Measurements from ENCODE around the gene CWC25. TPM values are rescaled to one million over a fixed set of nuclear protein-coding genes. Genes with fewer than 3 reads are reported as not detected.

Gene CWC25
- total and polyA plus RNA-seq, 7 experiments from 2014 or later: 5.0 to 69.5 (median 48.8) TPM

- H3K9me3 Mint-ChIP-seq: no peaks in the 10 kb centered on the region
- ChIA-PET CTCF (interaction anchor here (0.6 to 1.3 kb wide), 2 partner anchors 72 to 195 kb away, joined by 3 read pairs; no protein-coding TSS in a partner anchor), POLR2A (interaction anchor here (0.8 to 1.4 kb wide), 3 partner anchors 48 to 300 kb away, joined by 3 to 5 read pairs (median 4); partner anchors contain the start of gene PSMB3)
- no peaks in the 10 kb centered on the region for H3K27me3 ChIP-seq (ENCODE audit: control insufficient read depth in 2 of 2, insufficient read depth in 2 of 2, low read length in 2 of 2)
- intact Hi-C loops (cut with micrococcal nuclease): loop anchor here in 1 of 2 donors (1.0 kb wide), 3 partner anchors 25 to 353 kb away; partner anchors contain the start of genes CWC25 and RPL23
- H3K9me3 ChIP-seq (ENCODE audit: control insufficient read depth in 2 of 3, low read length in 3 of 3): no peaks in the 10 kb centered on the region
- H3K4me3 ChIP-seq (ENCODE audit: low read length): peak overlapping the region; percentile 93
- H3K4me1 Mint-ChIP-seq: peaks cover 31 to 43% (median 41%) of the 10 kb centered on the region in 7 donors
- DNase-seq (no peak), ATAC-seq (no peak)
- peaks cover 0 to 40% (median 7%) of the 10 kb centered on the region in 3 experiments for H3K36me3 ChIP-seq (ENCODE audit: control insufficient read depth in 2 of 3, insufficient read depth in 3 of 3, low read length in 3 of 3)
- peak overlapping the region; percentile 81 for H3K27ac ChIP-seq (ENCODE audit: low read depth, low read length)
- peaks cover 15 to 21% of the 10 kb centered on the region in 2 donors for H3K4me1 ChIP-seq (ENCODE audit: control insufficient read depth in 2 of 2, insufficient read depth in 2 of 2, low read length in 2 of 2)
- H3K27me3 Mint-ChIP-seq: no peaks in the 10 kb centered on the region
- H3K27ac Mint-ChIP-seq: peak overlapping the region; percentile 59 to 95 (median 88)
- H3K4me3 Mint-ChIP-seq: peak overlapping the region; percentile 82 to 100 (median 92)
- H3K36me3 Mint-ChIP-seq: peaks cover 7 to 29% (median 19%) of the 10 kb centered on the region in 5 donors
Measured at GRCh38 chr17:38800237-38800760, 24.8 kb downstream of the CWC25 start.

GRCh38 chr17:38799501-38800236 is 25.5 kb downstream of the CWC25 start, which contains the start of gene PIP4K2B:
TSS of gene PIP4K2B (minus strand) at chr17:38799556. CDS start at chr17:38799424, 132 bp downstream.
- ChIA-PET CTCF (interaction anchor here (0.6 kb wide), 1 partner anchor 195 kb away, joined by 3 read pairs; no protein-coding TSS in a partner anchor), POLR2A (interaction anchor here (0.6 to 1.4 kb wide), 5 partner anchors 47 to 400 kb away, joined by 3 to 4 read pairs (median 3); partner anchors contain the start of genes PSMB3 and RPL19)
- Histone ChIP-seq H3K4me1 (ENCODE audit: control insufficient read depth in 2 of 2, insufficient read depth in 2 of 2, low read length in 2 of 2) (peaks cover 15 to 21% of the 10 kb centered on the region in 2 donors), H3K36me3 (ENCODE audit: control insufficient read depth in 2 of 3, insufficient read depth in 3 of 3, low read length in 3 of 3) (peaks cover 0 to 39% (median 7%) of the 10 kb centered on the region in 3 experiments), H3K9me3 (ENCODE audit: control insufficient read depth in 2 of 3, low read length in 3 of 3) (no peaks in the 10 kb centered on the region), H3K27ac (ENCODE audit: low read depth, low read length) (peak within 1 kb of the TSS; percentile 81), H3K4me3 (ENCODE audit: low read length) (peak within 1 kb of the TSS; percentile 93), H3K27me3 (ENCODE audit: control insufficient read depth in 2 of 2, insufficient read depth in 2 of 2, low read length in 2 of 2) (no peaks in the 10 kb centered on the region)
- no peaks in the 10 kb centered on the region for H3K9me3 Mint-ChIP-seq
- H3K4me3 Mint-ChIP-seq: peak within 1 kb of the TSS; percentile 92 to 100 (median 96)
- ATAC-seq (peak; percentile 87), DNase-seq (peak; percentile 70 to 88 (median 78))
- intact Hi-C loops (cut with micrococcal nuclease): loop anchor here (1.0 to 2.0 kb wide), 9 partner anchors 26 to 355 kb away; partner anchors contain the start of genes CWC25 (in 2 of the 2), PSMB3 (in 2 of the 2) and RPL23 (in 2 of the 2)
- H3K27me3 Mint-ChIP-seq: no peaks in the 10 kb centered on the region
- H3K4me1 Mint-ChIP-seq: peaks cover 31 to 47% (median 42%) of the 10 kb centered on the region in 7 donors
- peaks cover 7 to 29% (median 19%) of the 10 kb centered on the region in 5 donors for H3K36me3 Mint-ChIP-seq
- H3K27ac Mint-ChIP-seq: peak within 1 kb of the TSS; percentile 88 to 96 (median 92)

- peaks cover 0 to 33% (median 7%) of the 10 kb centered on the region in 3 experiments for H3K36me3 ChIP-seq (ENCODE audit: control insufficient read depth in 2 of 3, insufficient read depth in 3 of 3, low read length in 3 of 3)
- Mint-ChIP-seq H3K9me3 (no peaks in the 10 kb centered on the region), H3K36me3 (peaks cover 7 to 30% (median 14%) of the 10 kb centered on the region in 5 donors), H3K27me3 (no peaks in the 10 kb centered on the region), H3K27ac (peak overlapping the region; percentile 79 to 96 (median 92)), H3K4me3 (peak overlapping the region; percentile 91 to 100 (median 96)), H3K4me1 (peaks cover 39 to 55% (median 48%) of the 10 kb centered on the region in 7 donors)
- H3K9me3 ChIP-seq (ENCODE audit: control insufficient read depth in 2 of 3, low read length in 3 of 3): no peaks in the 10 kb centered on the region
- no peaks in the 10 kb centered on the region for H3K27me3 ChIP-seq (ENCODE audit: control insufficient read depth in 2 of 2, insufficient read depth in 2 of 2, low read length in 2 of 2)
- ChIA-PET CTCF (interaction anchor here (0.7 kb wide), 1 partner anchor 1257 kb away, joined by 3 read pairs; no protein-coding TSS in a partner anchor), POLR2A (interaction anchor here (0.6 to 1.8 kb wide), 7 partner anchors 47 to 401 kb away, joined by 3 to 8 read pairs (median 3); partner anchors contain the start of genes PSMB3, RPL19 and RPL23)
- peaks cover 15 to 21% of the 10 kb centered on the region in 2 donors for H3K4me1 ChIP-seq (ENCODE audit: control insufficient read depth in 2 of 2, insufficient read depth in 2 of 2, low read length in 2 of 2)
- intact Hi-C loops (cut with micrococcal nuclease): loop anchor here (1.0 to 2.0 kb wide), 8 partner anchors 26 to 355 kb away; partner anchors contain the start of genes PSMB3 (in 2 of the 2), CWC25 (in 1 of the 2) and RPL23 (in 1 of the 2)
- peak overlapping the region; percentile 84 for H3K4me3 ChIP-seq (ENCODE audit: low read length)
- peak in 5 of 9 donors; percentile 8 to 62 (median 39) for DNase-seq
- peak overlapping the region; percentile 81 for H3K27ac ChIP-seq (ENCODE audit: low read depth, low read length)
- ATAC-seq: peak; percentile 30
Measured at GRCh38 chr17:38798614-38799500, 26.3 kb downstream of the CWC25 start.

GRCh38 chr17:38797828-38798227 is 27.3 kb downstream of the CWC25 start:
- H3K27ac ChIP-seq (ENCODE audit: low read depth, low read length): peak overlapping the region; percentile 81

GRCh38 chr17:38797158-38797490 is 28.0 kb downstream of the CWC25 start:
- Mint-ChIP-seq H3K27ac (peak overlapping the region in 8 of 9 donors; percentile 3 to 96 (median 78)), H3K4me3 (peak overlapping the region; percentile 4 to 100 (median 95)), H3K4me1 (peaks cover 41 to 64% (median 55%) of the 10 kb centered on the region in 7 donors), H3K36me3 (peaks cover 3 to 29% (median 11%) of the 10 kb centered on the region in 5 donors), H3K27me3 (no peaks in the 10 kb centered on the region), H3K9me3 (no peaks in the 10 kb centered on the region)
- H3K27me3 ChIP-seq (ENCODE audit: control insufficient read depth in 2 of 2, insufficient read depth in 2 of 2, low read length in 2 of 2): no peaks in the 10 kb centered on the region
- CTCF ChIA-PET: no interaction called here
- intact Hi-C loops (cut with micrococcal nuclease): no loop called here
- POLR2A ChIA-PET: no interaction called here
- no peak overlapping the region for H3K4me3 ChIP-seq (ENCODE audit: low read length)
- no peaks in the 10 kb centered on the region for H3K9me3 ChIP-seq (ENCODE audit: control insufficient read depth in 2 of 3, low read length in 3 of 3)
- DNase-seq (no peak), ATAC-seq (no peak)
- peaks cover 0 to 24% (median 0%) of the 10 kb centered on the region in 3 experiments for H3K36me3 ChIP-seq (ENCODE audit: control insufficient read depth in 2 of 3, insufficient read depth in 3 of 3, low read length in 3 of 3)
- peak overlapping the region; percentile 81 for H3K27ac ChIP-seq (ENCODE audit: low read depth, low read length)
- H3K4me1 ChIP-seq (ENCODE audit: control insufficient read depth in 2 of 2, insufficient read depth in 2 of 2, low read length in 2 of 2): peaks cover 15 to 21% of the 10 kb centered on the region in 2 donors

More at GRCh38 chr17:38797828-38798227, 27.3 kb downstream of the CWC25 start:
- Histone ChIP-seq H3K9me3 (ENCODE audit: control insufficient read depth in 2 of 3, low read length in 3 of 3) (no peaks in the 10 kb centered on the region), H3K36me3 (ENCODE audit: control insufficient read depth in 2 of 3, insufficient read depth in 3 of 3, low read length in 3 of 3) (peaks cover 0 to 25% (median 5%) of the 10 kb centered on the region in 3 experiments), H3K27me3 (ENCODE audit: control insufficient read depth in 2 of 2, insufficient read depth in 2 of 2, low read length in 2 of 2) (no peaks in the 10 kb centered on the region), H3K4me3 (ENCODE audit: low read length) (peak overlapping the region; percentile 84), H3K4me1 (ENCODE audit: control insufficient read depth in 2 of 2, insufficient read depth in 2 of 2, low read length in 2 of 2) (peaks cover 15 to 21% of the 10 kb centered on the region in 2 donors)
- Mint-ChIP-seq H3K27me3 (no peaks in the 10 kb centered on the region), H3K4me3 (peak overlapping the region; percentile 91 to 100 (median 96)), H3K27ac (peak overlapping the region; percentile 79 to 96 (median 92)), H3K36me3 (peaks cover 5 to 32% (median 12%) of the 10 kb centered on the region in 5 donors), H3K4me1 (peaks cover 41 to 58% (median 51%) of the 10 kb centered on the region in 7 donors), H3K9me3 (no peaks in the 10 kb centered on the region)
- DNase-seq (no peak), ATAC-seq (no peak)
- POLR2A ChIA-PET: interaction anchor here (0.6 to 1.8 kb wide), 2 partner anchors 32 to 56 kb away, joined by 3 to 8 read pairs; partner anchors contain the start of gene RPL23
- intact Hi-C loops (cut with micrococcal nuclease): loop anchor here (2.0 kb wide), 2 partner anchors 121 to 239 kb away; no protein-coding TSS in a partner anchor
- CTCF ChIA-PET: interaction anchor here (0.6 kb wide), 1 partner anchor 118 kb away, joined by 3 read pairs; no protein-coding TSS in a partner anchor

All from naive thymus-derived CD4-positive, alpha-beta T cell (primary cell).